Panc1 (cell line): ENCODE measurements around the gene MFAP1. TPM values are rescaled to one million over a fixed set of nuclear protein-coding genes. Genes with fewer than 3 reads are reported as not detected.

ENCODE experiments used
- ATAC-seq: fragments of 200-7000 bp; cut with Tn5 transposase; 2 replicates; pipeline ENCODE4 v1.9.1; 2020; ENCODE audit warnings: mild to moderate bottlenecking, moderate library complexity
- BruUV-seq: library from RNA; stranded (reverse); fragments of 400-500 nt; replicated peaks from 2 replicates; lab custom pipeline; 2021; lab: Mats Ljungman, UMichigan
- CTCF ChIA-PET: fragments of 300-600 bp; sonication (Branson Sonifier 250); formaldehyde crosslinking; loops from one replicate; lab custom pipeline; 2022; ENCODE audit warnings: antibody characterized with exemption; lab: Charles Lee
- POLR2A ChIA-PET: fragments of 300-600 bp; sonication (Branson Sonifier 250); formaldehyde crosslinking; loops from one replicate; lab custom pipeline; 2022; ENCODE audit warnings: antibody characterized with exemption; lab: Charles Lee
- DNase-seq: peaks from one replicate; pipeline ENCODE4 v3.0.0-alpha.2; 2010; ENCODE audit warnings: low read depth, low spot score
- H3K27ac ChIP-seq: 2 replicates; pipeline ENCODE4 v1.5.1; 2011; ENCODE audit warnings: mild to moderate bottlenecking, low read length, inconsistent platforms
- H3K27me3 ChIP-seq: fragments of 200-500 bp; sonication (Bioruptor generic); 2 replicates; pipeline ENCODE4 v1.6.0; 2014; ENCODE audit warnings: low read length, inconsistent platforms; ENCODE audit not compliant: control insufficient read depth, insufficient read depth
- H3K36me3 ChIP-seq: fragments of 200-500 bp; sonication (Bioruptor generic); 2 replicates; pipeline ENCODE4 v1.5.1; 2014; ENCODE audit warnings: inconsistent platforms, mild to moderate bottlenecking, low read length, moderate library complexity; ENCODE audit not compliant: control insufficient read depth, insufficient read depth
- H3K4me1 ChIP-seq: 2 replicates; pipeline ENCODE4 v1.5.1; 2011; ENCODE audit warnings: inconsistent platforms, mild to moderate bottlenecking, low read length, moderate library complexity; ENCODE audit not compliant: control insufficient read depth, insufficient read depth
- H3K4me3 ChIP-seq, 2 experiments: 2 replicates each; pipeline ENCODE4 v1.5.1; 2011 to 2012; ENCODE audit warnings: low read depth in 2 of 2, low read length in 2 of 2, mild to moderate bottlenecking in 2 of 2, inconsistent platforms in 1 of 2, moderate library complexity in 1 of 2
- H3K9me3 ChIP-seq: fragments of 200-500 bp; sonication (Bioruptor generic); 2 replicates; pipeline ENCODE4 v1.5.1; 2014; ENCODE audit warnings: low read depth, mild to moderate bottlenecking, inconsistent platforms, low read length, moderate library complexity; ENCODE audit not compliant: control insufficient read depth, insufficient read depth
- CTCF ChIP-seq: fragments of 450-650 bp; IDR thresholded peaks from 2 replicates; pipeline ENCODE4 v1.5.1; 2017; ENCODE audit warnings: mild to moderate bottlenecking
- POLR2AphosphoS5 ChIP-seq: IDR thresholded peaks from 2 replicates; pipeline ENCODE4 v1.6.1; 2012; ENCODE audit warnings: mild to moderate bottlenecking, low read depth, low read length, moderate library complexity
- REST ChIP-seq, 2 experiments: IDR thresholded peaks; 2 replicates each; pipeline ENCODE4 v1.6.1; 2011 to 2012; ENCODE audit warnings: low read depth in 2 of 2, control low read depth in 1 of 2, low read length in 1 of 2, mild to moderate bottlenecking in 1 of 2, moderate library complexity in 1 of 2; ENCODE audit not compliant: insufficient read depth in 1 of 2
- SIN3A ChIP-seq: IDR thresholded peaks from 2 replicates; pipeline ENCODE4 v1.6.1; 2012; ENCODE audit warnings: low read depth, mild to moderate bottlenecking, low read length, moderate library complexity, borderline replicate concordance; ENCODE audit not compliant: insufficient read depth
- TCF7L2 ChIP-seq: IDR thresholded peaks from 2 replicates; pipeline ENCODE4 v1.6.1; 2011; ENCODE audit warnings: mild to moderate bottlenecking, low read depth, low read length, inconsistent platforms
- in situ Hi-C: cut with HindIII; loops from 2 replicates; pipeline ENCODE4 v1.10.0; 2016; ENCODE audit warnings: low sequenced_read_pairs, low pct_unique_long_range_greater_than_20kb
- intact Hi-C: fragments of 100-400 bp; cut with micrococcal nuclease; formaldehyde crosslinking; loops from one replicate; pipeline ENCODE4 v1.10.0; 2022; ENCODE audit not compliant: unreplicated experiment
- total RNA-seq: library from RNA; stranded (reverse); gene quantifications from one replicate; pipeline ENCODE4 v1.2.1, GENCODE V29; 2021; ENCODE audit not compliant: unreplicated experiment

Gene MFAP1
- total RNA-seq, 1 experiment from 2014 or later, result 29.7 TPM

- CTCF ChIA-PET, result no interaction called here
- Histone ChIP-seq H3K4me1 (peaks cover 43% of the 10 kb centered on the region), H3K36me3 (peaks cover 10% of the 10 kb centered on the region), H3K27ac (peak overlapping the region; percentile 93), H3K27me3 (no peaks in the 10 kb centered on the region), H3K9me3 (no peaks in the 10 kb centered on the region), H3K4me3 (no peak overlapping the region)
- POLR2A ChIA-PET, result no interaction called here
- DNase-seq, result no peak
- no peak for ATAC-seq
- intact Hi-C loops (no loop called here), in situ Hi-C loops (no loop called here)
- no peak for TF ChIP-seq REST (IDR thresholded peaks at IDR 0.05; ENCODE audit: insufficient read depth in 1 of 2, low read depth in 2 of 2, low read length in 1 of 2)
- TF ChIP-seq TCF7L2, result no peak
- TF ChIP-seq CTCF, result no peak
- TF ChIP-seq SIN3A, result no peak
- no peak; the same call in 1 of the 2 replicates for TF ChIP-seq POLR2AphosphoS5
- BruUV-seq, result no TSS peak
These were observed 25.1 kb downstream of the MFAP1 start for GRCh38 chr15:43799209-43799944.

DNA sequence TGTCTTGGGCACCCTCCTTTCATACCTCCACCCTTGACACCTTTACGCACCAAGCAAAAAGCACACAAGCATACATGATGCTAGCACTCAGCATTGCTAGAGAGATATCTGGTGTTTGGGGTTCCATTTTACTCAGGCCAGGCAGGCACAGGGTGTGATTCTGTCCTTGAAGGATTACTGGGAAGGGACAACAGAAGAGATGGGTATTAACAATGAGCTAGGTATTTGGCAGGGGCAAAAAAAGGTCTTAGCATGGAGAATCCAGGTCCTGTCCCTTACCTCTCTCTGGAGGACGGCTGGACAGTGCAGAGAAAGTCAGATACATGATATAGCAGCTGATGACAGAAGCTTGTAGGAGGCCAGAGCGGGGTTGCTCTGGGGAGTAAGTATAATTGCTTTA, 27.9 kb downstream of the MFAP1 start:
- intact Hi-C loops (no loop called here), in situ Hi-C loops (no loop called here)
- TF ChIP-seq REST (IDR thresholded peaks at IDR 0.05; ENCODE audit: insufficient read depth in 1 of 2, low read depth in 2 of 2, low read length in 1 of 2), result no peak
- no peak for TF ChIP-seq SIN3A
- TF ChIP-seq CTCF, result no peak
- no peak for TF ChIP-seq POLR2AphosphoS5
- TF ChIP-seq TCF7L2, result no peak
- H3K27ac ChIP-seq, result no peak overlapping the region
- no peak for ATAC-seq
- no peaks in the 10 kb centered on the region for H3K9me3 ChIP-seq
- H3K4me1 ChIP-seq, result peaks cover 55% of the 10 kb centered on the region
- POLR2A ChIA-PET, result no interaction called here
- CTCF ChIA-PET, result interaction anchor here (1.1 kb wide), 1 partner anchor 20 kb away, joined by 4 read pairs; the partner anchor contains the start of gene ELL3
- H3K4me3 ChIP-seq, result no peak overlapping the region
- H3K36me3 ChIP-seq, result peaks cover 14% of the 10 kb centered on the region
- no peaks in the 10 kb centered on the region for H3K27me3 ChIP-seq
- no TSS peak for BruUV-seq
- DNase-seq, result no peak
